ENCODE measurements around the gene BCL7A.
"Not testable (repeated sequence)": the region's sequence is repeated elsewhere in the genome, so short reads cannot be mapped to it uniquely, and the experiment has no call there.

BCL7A gene

GRCh38 chr12:122094735-122095631, 73.3 kb downstream of the BCL7A start:
- DNase-seq (ENCODE audit: low read depth): no peak

- DNase-seq (ENCODE audit: low read depth): no peak
Observed at GRCh38 chr12:122096014-122096413, 74.3 kb downstream of the BCL7A start.

DNA sequence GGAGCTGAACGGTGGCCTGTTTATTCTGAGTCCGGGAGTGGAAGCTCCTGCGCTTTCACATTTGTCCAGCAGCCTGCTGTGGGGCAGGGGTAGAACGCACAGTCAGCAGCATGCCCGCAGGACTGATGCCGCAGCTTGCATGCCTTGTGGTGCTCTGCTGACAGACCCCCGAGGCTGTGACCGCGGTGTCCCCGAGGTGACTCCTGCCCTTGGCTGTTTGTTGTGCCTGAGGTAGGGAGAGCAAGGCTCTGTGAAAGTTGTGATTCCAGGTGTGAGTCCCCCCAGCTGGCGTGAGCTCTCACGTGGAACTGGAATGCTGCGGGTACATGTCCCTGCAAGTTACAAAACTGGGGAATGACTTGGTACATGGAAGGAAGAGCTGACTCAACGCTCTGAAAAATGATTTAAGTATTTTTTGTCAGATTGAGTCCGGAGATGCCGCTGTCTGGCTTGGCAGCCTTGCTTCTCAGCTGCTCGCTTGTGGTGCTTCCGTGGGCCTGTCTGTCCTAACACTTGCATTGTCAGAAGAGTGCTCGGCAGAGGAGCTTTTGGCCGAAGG, 75.0 kb downstream of the BCL7A start:
- no peak for DNase-seq (ENCODE audit: low read depth)

GRCh38 chr12:122097584-122097926, 75.9 kb downstream of the BCL7A start:
- DNase-seq (ENCODE audit: low read depth): no peak

GRCh38 chr12:122097927-122098756, 76.5 kb downstream of the BCL7A start:
- no peak for DNase-seq (ENCODE audit: low read depth)

- DNase-seq (ENCODE audit: low read depth): no peak
Observed at GRCh38 chr12:122099280-122099749, 77.6 kb downstream of the BCL7A start.

DNA sequence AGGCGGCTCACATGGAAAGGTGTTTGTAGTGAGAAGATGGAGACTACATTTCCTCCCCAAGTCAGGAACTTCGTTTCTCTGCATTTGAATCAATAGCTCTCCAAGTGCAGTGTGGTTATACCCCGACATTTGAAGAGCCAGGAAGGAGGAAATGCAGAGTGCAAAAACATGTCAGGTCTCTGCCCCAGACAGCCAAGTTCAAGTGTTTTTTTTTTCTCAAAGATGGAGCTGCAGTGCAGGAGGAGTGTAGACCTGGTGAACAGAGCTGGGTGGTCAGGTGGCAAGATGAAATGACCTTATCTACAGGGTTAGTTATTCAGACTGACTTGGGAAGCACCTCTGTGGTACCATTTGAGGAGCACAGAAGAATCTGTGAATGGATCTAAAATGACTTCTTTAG, 78.2 kb downstream of the BCL7A start:
- DNase-seq (ENCODE audit: low read depth): no peak

- no peak for DNase-seq (ENCODE audit: low read depth)
Observed at GRCh38 chr12:122100568-122100967, 78.9 kb downstream of the BCL7A start.

DNA sequence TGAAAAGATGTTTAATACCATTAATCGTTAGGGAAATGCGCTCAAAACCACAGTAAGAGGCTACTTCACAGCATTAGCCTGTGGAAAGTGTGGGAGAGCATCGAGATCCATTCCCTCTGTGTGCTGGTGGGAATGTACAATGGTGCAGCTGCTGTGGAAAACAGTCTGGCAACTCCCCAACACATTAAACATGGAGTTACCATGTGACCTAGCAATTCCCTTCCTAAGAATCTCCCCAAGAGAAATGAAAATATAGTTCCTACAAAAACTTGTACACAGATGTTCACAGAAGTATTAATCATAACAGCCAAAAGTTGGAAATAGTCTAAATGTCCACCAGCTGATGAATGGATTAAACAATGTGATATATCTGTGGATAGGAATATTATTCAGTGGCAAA, 80.6 kb downstream of the BCL7A start:
- DNase-seq (ENCODE audit: low read depth): no peak

DNA sequence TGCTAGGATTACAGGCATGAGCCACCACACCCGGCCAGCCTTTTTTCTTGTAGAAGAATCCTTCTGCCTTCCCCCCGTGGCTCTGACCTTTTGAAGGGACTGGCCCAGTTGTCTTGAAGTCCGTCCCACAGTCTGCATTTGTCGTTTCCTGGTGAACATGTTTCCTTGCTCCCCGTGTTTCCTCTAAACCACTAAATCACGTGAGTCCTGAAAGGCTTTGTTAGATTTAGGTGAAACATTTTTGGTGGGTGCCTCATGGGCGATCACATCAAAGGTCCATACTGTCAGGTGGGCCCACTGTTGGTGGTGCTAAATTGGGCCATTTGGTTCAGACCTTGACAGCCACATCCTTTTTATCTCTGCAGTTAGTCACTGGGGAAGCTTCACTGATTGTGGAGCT, 83.2 kb downstream of the BCL7A start:
- DNase-seq (ENCODE audit: low read depth): no peak

- not testable (repeated sequence) for DNase-seq (ENCODE audit: low read depth)
Observed at GRCh38 chr12:122105496-122105895, 83.8 kb downstream of the BCL7A start.

GRCh38 chr12:122106843-122107242, 85.2 kb downstream of the BCL7A start:
- no peak for DNase-seq (ENCODE audit: low read depth)

DNA sequence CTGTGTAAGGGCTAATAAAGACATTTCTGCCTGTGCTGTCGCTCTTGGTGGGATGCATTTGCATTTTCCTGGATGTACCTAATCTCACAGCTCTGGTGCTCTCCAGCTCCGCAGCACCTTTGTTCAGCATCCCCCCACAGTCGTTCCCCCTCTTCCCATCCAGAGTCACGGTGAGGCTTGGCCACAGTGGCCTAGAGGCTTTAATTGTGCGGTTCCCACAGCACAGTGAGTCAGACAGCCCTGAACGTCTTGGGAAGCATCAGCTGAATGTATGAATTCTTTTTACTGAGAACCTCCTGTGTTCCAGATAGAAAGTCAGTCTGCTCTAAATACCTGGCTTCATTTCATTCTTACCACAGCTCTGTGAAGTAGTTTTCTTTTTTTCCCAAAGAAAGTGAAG, 85.6 kb downstream of the BCL7A start:
- DNase-seq (ENCODE audit: low read depth): no peak

- no peak for DNase-seq (ENCODE audit: low read depth)
Observed at GRCh38 chr12:122111089-122111641, 89.5 kb downstream of the BCL7A start.

Measured in activated T-cell treated with anti-CD3 and anti-CD28 coated beads for 1 hour (primary cell).